GM12878 (cell line): Measurements from ENCODE around the gene SH2B3.

Source experiments
- POLR2A ChIP-seq: IDR thresholded peaks from 2 replicates; pipeline ENCODE4 v1.6.1; 2011; ENCODE audit warnings: low read depth, mild to moderate bottlenecking, low read length
- SREBF1 ChIP-seq: IDR thresholded peaks from 2 replicates; pipeline ENCODE4 v1.6.1; 2012; ENCODE audit warnings: mild to moderate bottlenecking, low read length

GRCh38 chr12:111368788-111369495 is 36.8 kb upstream of the SH2B3 start, which contains the start of gene PHETA1:
- no peak for TF ChIP-seq SREBF1
- TF ChIP-seq POLR2A: no peak
